ENCODE data around the gene FBXW7.

DNA sequence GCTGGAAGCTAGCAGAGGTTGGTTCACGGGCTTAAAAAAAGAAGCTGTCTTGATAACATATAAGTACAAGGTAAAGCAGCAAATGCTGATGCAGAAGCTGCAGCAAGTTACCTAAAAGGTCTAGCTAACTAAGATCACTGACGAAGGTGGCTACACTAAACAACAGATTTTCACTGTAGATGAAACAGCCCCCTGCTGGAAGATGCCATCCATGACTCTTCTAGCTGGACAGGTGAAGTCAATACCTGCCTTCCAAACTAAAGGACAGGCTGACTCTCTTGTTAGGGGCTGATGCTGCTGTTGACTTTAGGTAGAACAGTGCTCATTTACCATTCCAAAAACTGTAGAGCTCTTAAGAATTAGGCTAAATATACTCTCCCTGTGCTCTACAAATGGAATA is 99.5 kb downstream of the FBXW7 start:
- no peak for TF ChIP-seq MXI1 (conservative IDR thresholded peaks at IDR 0.05; ENCODE audit: poor library complexity, severe bottlenecking)
- TF ChIP-seq, protein P1, sequence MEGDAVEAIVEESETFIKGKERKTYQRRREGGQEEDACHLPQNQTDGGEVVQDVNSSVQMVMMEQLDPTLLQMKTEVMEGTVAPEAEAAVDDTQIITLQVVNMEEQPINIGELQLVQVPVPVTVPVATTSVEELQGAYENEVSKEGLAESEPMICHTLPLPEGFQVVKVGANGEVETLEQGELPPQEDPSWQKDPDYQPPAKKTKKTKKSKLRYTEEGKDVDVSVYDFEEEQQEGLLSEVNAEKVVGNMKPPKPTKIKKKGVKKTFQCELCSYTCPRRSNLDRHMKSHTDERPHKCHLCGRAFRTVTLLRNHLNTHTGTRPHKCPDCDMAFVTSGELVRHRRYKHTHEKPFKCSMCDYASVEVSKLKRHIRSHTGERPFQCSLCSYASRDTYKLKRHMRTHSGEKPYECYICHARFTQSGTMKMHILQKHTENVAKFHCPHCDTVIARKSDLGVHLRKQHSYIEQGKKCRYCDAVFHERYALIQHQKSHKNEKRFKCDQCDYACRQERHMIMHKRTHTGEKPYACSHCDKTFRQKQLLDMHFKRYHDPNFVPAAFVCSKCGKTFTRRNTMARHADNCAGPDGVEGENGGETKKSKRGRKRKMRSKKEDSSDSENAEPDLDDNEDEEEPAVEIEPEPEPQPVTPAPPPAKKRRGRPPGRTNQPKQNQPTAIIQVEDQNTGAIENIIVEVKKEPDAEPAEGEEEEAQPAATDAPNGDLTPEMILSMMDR (IDR thresholded peaks at IDR 0.05; ENCODE audit: poor library complexity, severe bottlenecking) = no peak
- TF ChIP-seq EP300 (conservative IDR thresholded peaks at IDR 0.05; ENCODE audit: poor library complexity, severe bottlenecking) = no peak
- no peak for TF ChIP-seq POLR2AphosphoS5 (IDR thresholded peaks at IDR 0.05)
- TF ChIP-seq EZH2 (IDR thresholded peaks at IDR 0.05; ENCODE audit: borderline replicate concordance, insufficient read depth, low read length, poor library complexity, severe bottlenecking) = no peak

Measured in neural cell (in vitro differentiated cells).